Nephron (organoid): ENCODE results near the gene GABRB1.

ENCODE experiments used
- H3K27ac Mint-ChIP-seq, 3 experiments: 2 replicates each; pipeline ENCODE4 v1.8.0; 2020; ENCODE audit warnings: mixed read lengths in 3 of 3, mild to moderate bottlenecking in 2 of 3, moderate library complexity in 1 of 3
- H3K27me3 Mint-ChIP-seq: 2 replicates; pipeline ENCODE4 v1.8.0; 2021; ENCODE audit warnings: low read depth, mild to moderate bottlenecking, moderate library complexity, mixed read lengths
- H3K36me3 Mint-ChIP-seq: 2 replicates; pipeline ENCODE4 v1.8.0; 2020; ENCODE audit warnings: low read depth, mixed read lengths
- H3K4me1 Mint-ChIP-seq: 2 replicates; pipeline ENCODE4 v1.8.0; 2020; ENCODE audit warnings: mixed read lengths
- H3K4me3 Mint-ChIP-seq, 3 experiments: 2 replicates each; pipeline ENCODE4 v1.8.0; 2020; ENCODE audit warnings: mild to moderate bottlenecking in 3 of 3, mixed read lengths in 3 of 3, moderate library complexity in 2 of 3
- H3K9me3 Mint-ChIP-seq: 2 replicates; pipeline ENCODE4 v1.8.0; 2020; ENCODE audit warnings: mixed read lengths
- TF ChIP-seq, protein P1 (sequence below), 3 experiments: fragments of 200-600 bp; sonication (generic); IDR thresholded peaks; one replicate each; pipeline ENCODE4 v1.5.0; 2021; ENCODE audit warnings: antibody characterized with exemption in 3 of 3; ENCODE audit not compliant: unreplicated experiment in 3 of 3

Gene GABRB1

DNA sequence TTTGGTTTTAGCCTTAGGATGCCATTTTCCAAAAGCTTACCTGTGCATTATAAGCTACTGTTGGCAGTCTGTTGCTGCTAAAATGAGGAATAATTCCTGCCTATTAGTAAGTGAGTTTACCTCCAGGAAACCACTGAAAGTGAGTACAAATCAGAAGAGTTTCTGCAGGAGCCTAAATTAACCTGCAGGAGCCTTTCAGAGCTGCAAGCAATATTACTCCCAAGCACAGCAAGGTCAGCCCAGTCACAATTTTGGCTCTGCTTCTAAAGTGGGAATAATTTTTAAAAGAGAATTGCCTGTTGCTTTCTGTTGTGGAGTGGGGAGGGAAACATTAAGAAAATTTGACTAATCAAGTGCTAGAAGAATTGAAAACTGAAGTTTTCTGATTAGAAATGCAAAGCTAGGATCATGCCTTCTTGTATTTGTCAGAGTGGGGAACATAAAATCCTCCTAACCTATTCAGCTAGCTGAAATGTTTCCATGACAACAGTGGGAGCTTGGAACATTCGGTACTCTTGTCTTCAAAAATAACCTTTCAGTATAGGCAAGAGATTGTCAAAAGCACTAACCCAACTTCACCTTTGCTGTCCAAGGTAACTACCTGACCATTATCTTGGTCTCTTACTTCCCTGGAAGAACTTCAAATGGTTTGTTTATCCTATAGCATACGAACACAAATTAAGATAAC is 239.0 kb downstream of the GABRB1 start:
- Mint-ChIP-seq H3K4me1 (no peaks in the 10 kb centered on the region), H3K9me3 (no peaks in the 10 kb centered on the region), H3K27ac (no peak overlapping the region), H3K36me3 (no peaks in the 10 kb centered on the region), H3K27me3 (no peaks in the 10 kb centered on the region), H3K4me3 (no peak overlapping the region)
- TF ChIP-seq, protein P1, sequence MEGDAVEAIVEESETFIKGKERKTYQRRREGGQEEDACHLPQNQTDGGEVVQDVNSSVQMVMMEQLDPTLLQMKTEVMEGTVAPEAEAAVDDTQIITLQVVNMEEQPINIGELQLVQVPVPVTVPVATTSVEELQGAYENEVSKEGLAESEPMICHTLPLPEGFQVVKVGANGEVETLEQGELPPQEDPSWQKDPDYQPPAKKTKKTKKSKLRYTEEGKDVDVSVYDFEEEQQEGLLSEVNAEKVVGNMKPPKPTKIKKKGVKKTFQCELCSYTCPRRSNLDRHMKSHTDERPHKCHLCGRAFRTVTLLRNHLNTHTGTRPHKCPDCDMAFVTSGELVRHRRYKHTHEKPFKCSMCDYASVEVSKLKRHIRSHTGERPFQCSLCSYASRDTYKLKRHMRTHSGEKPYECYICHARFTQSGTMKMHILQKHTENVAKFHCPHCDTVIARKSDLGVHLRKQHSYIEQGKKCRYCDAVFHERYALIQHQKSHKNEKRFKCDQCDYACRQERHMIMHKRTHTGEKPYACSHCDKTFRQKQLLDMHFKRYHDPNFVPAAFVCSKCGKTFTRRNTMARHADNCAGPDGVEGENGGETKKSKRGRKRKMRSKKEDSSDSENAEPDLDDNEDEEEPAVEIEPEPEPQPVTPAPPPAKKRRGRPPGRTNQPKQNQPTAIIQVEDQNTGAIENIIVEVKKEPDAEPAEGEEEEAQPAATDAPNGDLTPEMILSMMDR (IDR thresholded peaks at IDR 0.05; ENCODE audit: unreplicated experiment in 3 of 3): no peak

DNA sequence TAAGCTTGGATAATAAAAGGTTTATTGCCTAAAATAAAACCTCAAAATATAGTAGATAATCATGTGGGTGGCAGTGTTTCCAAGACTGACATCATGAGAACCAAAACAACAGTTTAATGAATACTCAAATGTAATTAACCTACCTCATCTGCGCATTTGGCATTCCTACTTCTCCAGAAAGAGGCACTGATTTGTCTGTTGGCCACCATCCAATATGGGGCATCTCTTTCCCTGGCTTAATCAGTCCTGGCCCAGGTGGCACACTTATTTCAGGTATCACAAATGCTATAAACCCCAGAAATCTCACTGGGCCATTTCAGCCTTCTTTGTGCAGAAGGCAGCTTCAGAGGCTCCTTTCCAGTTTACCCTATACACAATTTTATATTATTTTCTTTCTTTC is 239.9 kb downstream of the GABRB1 start:
- no peaks in the 10 kb centered on the region for H3K36me3 Mint-ChIP-seq
- H3K27ac Mint-ChIP-seq: no peak overlapping the region
- H3K4me1 Mint-ChIP-seq: no peaks in the 10 kb centered on the region
- no peaks in the 10 kb centered on the region for H3K9me3 Mint-ChIP-seq
- no peak overlapping the region for H3K4me3 Mint-ChIP-seq
- no peaks in the 10 kb centered on the region for H3K27me3 Mint-ChIP-seq
- TF ChIP-seq, protein P1 (IDR thresholded peaks at IDR 0.05; ENCODE audit: unreplicated experiment in 3 of 3): no peak

DNA sequence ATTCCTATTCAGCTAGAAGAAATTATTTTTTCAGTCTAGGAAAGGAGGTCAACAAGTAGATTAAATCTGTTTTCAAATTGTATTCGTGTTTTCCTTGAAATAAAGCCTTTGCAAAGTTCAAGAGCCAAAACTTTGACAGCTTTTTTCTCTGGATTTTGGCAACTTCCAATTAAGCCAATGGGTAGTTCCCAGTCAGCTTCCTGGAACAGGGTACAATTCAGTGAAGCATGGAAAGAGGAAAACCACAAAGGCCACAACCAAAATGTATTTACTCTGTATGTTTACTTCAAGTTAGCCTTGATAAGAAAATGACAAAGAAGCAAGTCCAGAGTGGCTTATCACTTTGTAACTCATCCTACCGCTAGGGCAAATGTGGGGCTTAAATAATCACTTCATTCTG is 243.5 kb downstream of the GABRB1 start:
- Mint-ChIP-seq H3K36me3 (no peaks in the 10 kb centered on the region), H3K9me3 (no peaks in the 10 kb centered on the region), H3K4me3 (no peak overlapping the region), H3K27me3 (no peaks in the 10 kb centered on the region), H3K4me1 (no peaks in the 10 kb centered on the region), H3K27ac (no peak overlapping the region)
- TF ChIP-seq, protein P1 (IDR thresholded peaks at IDR 0.05; ENCODE audit: unreplicated experiment in 3 of 3): no peak

DNA sequence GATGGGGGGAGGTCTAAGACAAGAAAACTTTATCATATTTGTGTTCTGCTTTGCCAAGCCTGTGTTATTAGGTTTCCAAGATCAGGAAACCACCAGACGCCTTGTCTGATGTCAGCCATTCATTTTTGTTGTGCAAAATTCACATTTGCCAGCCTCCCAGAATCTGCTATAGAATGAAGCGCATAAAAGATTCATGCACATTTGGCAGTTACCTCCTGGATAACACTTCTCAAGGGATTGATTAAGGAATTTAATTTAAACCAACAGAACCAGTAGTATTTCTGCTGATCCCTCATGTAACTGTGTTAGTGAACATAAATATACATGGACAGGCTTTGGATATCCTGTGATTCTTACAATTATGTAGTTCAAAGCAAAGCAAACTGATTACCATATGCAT is 244.2 kb downstream of the GABRB1 start:
- H3K4me1 Mint-ChIP-seq: no peaks in the 10 kb centered on the region
- no peaks in the 10 kb centered on the region for H3K36me3 Mint-ChIP-seq
- no peak overlapping the region for H3K4me3 Mint-ChIP-seq
- H3K9me3 Mint-ChIP-seq: no peaks in the 10 kb centered on the region
- TF ChIP-seq, protein P1 (IDR thresholded peaks at IDR 0.05; ENCODE audit: unreplicated experiment in 3 of 3): no peak
- H3K27ac Mint-ChIP-seq: no peak overlapping the region
- no peaks in the 10 kb centered on the region for H3K27me3 Mint-ChIP-seq

DNA sequence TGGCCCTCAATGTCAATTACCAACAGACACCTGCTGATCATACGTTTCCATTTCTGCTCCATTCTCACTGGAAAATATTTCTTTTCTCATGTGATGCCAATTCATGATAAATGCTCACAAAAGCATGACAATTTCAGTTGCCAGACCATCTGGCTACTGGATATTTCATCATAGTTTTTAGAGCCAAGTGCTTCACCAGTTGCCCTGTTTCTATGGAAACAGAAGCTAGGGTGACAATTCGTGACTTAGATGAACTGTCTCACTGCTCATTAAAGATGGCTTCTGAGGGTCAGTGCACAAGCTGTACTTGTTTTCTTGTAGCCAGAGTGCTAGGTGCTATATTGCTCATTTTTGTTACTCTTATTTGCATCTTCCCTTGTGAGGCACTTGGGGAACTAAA is 247.3 kb downstream of the GABRB1 start:
- no peaks in the 10 kb centered on the region for H3K4me1 Mint-ChIP-seq
- TF ChIP-seq, protein P1 (IDR thresholded peaks at IDR 0.05; ENCODE audit: unreplicated experiment in 3 of 3): no peak
- H3K27me3 Mint-ChIP-seq: peaks cover 4% of the 10 kb centered on the region
- no peaks in the 10 kb centered on the region for H3K36me3 Mint-ChIP-seq
- no peak overlapping the region for H3K4me3 Mint-ChIP-seq
- H3K9me3 Mint-ChIP-seq: peaks cover 3% of the 10 kb centered on the region
- H3K27ac Mint-ChIP-seq: no peak overlapping the region

DNA sequence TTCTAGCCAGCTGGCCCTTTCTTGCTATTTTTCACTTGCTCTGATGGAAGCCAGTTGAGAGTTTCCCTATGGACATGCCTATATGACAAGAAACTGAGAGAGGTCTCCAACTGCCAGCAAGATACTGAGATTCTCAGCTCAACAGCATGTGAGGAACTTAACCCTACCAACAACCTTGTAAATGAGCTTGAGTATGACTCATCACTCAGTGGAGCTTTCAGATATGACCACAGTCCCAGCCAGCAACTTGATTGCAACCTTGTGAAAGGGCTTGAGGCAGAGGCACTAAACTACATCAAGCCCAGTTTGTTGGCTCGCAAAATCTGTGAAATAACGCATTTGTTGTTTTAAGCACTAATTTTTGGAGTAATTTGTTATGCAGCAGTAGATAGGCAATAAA is 256.4 kb downstream of the GABRB1 start:
- no peaks in the 10 kb centered on the region for H3K36me3 Mint-ChIP-seq
- H3K4me3 Mint-ChIP-seq: no peak overlapping the region
- no peaks in the 10 kb centered on the region for H3K4me1 Mint-ChIP-seq
- no peak overlapping the region for H3K27ac Mint-ChIP-seq
- peaks cover 3% of the 10 kb centered on the region for H3K27me3 Mint-ChIP-seq
- H3K9me3 Mint-ChIP-seq: peaks cover 2% of the 10 kb centered on the region
- TF ChIP-seq, protein P1 (IDR thresholded peaks at IDR 0.05; ENCODE audit: unreplicated experiment in 3 of 3): no peak
